BE2C (cell line): ENCODE results near the gene SPTBN1.

Source experiments
- DNase-seq: peaks from one replicate; pipeline ENCODE4 v3.0.0-alpha.2; 2020
- H3K27me3 ChIP-seq: fragments of 250-450 bp; sonication (Bioruptor Pico); 2 replicates; pipeline ENCODE4 v1.5.1; 2020; ENCODE audit warnings: mild to moderate bottlenecking
- H3K36me3 ChIP-seq: fragments of 250-450 bp; sonication (Bioruptor Pico); 2 replicates; pipeline ENCODE4 v1.5.1; 2020; ENCODE audit warnings: mild to moderate bottlenecking
- H3K4me1 ChIP-seq: fragments of 250-450 bp; sonication (Bioruptor Pico); 2 replicates; pipeline ENCODE4 v1.5.1; 2020
- H3K4me3 ChIP-seq: 2 replicates; pipeline ENCODE4 v1.5.1; 2011; ENCODE audit warnings: low read depth, low read length
- H3K9me3 ChIP-seq: fragments of 250-450 bp; sonication (Bioruptor Pico); 2 replicates; pipeline ENCODE4 v1.5.1; 2020
- TF ChIP-seq, protein P1 (sequence below): IDR thresholded peaks from 2 replicates; pipeline ENCODE4 v1.5.1; 2012; ENCODE audit warnings: mild to moderate bottlenecking, low read depth, low read length

Gene SPTBN1

GRCh38 chr2:54666131-54666633 is 210.1 kb downstream of the SPTBN1 start:
- Histone ChIP-seq H3K36me3 (peaks cover 30% of the 10 kb centered on the region), H3K27me3 (no peaks in the 10 kb centered on the region), H3K4me3 (no peak overlapping the region), H3K4me1 (peaks cover 4% of the 10 kb centered on the region; the same call in 1 of the 2 replicates), H3K9me3 (no peaks in the 10 kb centered on the region)
- DNase-seq = no peak
- TF ChIP-seq, protein P1, sequence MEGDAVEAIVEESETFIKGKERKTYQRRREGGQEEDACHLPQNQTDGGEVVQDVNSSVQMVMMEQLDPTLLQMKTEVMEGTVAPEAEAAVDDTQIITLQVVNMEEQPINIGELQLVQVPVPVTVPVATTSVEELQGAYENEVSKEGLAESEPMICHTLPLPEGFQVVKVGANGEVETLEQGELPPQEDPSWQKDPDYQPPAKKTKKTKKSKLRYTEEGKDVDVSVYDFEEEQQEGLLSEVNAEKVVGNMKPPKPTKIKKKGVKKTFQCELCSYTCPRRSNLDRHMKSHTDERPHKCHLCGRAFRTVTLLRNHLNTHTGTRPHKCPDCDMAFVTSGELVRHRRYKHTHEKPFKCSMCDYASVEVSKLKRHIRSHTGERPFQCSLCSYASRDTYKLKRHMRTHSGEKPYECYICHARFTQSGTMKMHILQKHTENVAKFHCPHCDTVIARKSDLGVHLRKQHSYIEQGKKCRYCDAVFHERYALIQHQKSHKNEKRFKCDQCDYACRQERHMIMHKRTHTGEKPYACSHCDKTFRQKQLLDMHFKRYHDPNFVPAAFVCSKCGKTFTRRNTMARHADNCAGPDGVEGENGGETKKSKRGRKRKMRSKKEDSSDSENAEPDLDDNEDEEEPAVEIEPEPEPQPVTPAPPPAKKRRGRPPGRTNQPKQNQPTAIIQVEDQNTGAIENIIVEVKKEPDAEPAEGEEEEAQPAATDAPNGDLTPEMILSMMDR = no peak

DNA sequence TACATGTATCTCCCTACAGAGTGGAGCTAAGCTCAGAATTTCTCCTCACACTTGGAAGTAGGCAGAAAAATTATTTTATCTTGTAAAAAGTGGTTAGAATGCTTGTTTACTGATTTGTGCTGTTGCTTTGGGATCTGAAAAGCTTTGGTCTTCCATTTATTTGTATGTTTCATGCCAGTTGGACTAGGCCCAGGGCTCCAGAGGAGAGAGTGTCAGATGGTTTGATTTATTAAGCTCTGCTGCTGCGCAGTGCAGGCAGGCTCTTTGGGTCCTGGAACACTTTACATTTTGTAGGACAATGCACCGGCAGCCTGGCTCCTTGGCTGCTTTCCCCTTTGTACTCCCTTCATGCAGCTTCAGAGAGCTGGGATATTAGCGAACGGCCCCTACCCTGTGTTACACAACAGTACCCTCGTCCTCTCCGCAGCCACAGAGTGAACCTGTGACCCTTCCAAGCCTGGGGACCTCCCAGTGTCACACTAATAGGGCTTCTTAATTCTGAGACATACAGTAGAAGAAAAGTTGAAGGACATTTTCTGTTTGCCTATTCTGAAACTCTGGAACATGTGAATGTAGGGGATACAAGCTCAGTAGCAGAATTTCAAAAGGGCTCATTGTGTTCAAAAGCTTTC is 210.6 kb downstream of the SPTBN1 start:
- Histone ChIP-seq H3K36me3 (peaks cover 30% of the 10 kb centered on the region), H3K4me3 (no peak overlapping the region), H3K9me3 (no peaks in the 10 kb centered on the region), H3K4me1 (peaks cover 4% of the 10 kb centered on the region; the same call in 1 of the 2 replicates), H3K27me3 (no peaks in the 10 kb centered on the region)
- DNase-seq = no peak
- TF ChIP-seq, protein P1 = no peak

DNA sequence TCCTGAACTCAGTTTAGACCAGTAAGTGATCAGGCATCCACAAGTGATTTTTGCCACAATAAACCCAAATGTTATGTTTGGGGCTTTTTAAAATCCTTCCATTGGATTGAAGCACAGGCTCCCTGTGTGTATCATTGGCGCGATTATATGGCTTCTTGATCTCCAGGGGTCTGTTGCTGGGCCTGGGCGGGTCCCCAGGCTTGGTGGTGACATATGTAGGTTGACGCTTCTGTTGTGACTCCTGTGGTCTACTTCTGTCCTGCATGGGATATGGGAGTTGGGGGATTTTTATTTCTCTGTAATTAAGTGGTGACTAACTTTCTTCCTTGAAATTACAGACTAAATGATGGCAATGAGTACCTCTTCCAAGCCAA is 211.1 kb downstream of the SPTBN1 start:
- Histone ChIP-seq H3K27me3 (no peaks in the 10 kb centered on the region), H3K4me3 (no peak overlapping the region), H3K4me1 (peaks cover 4% of the 10 kb centered on the region; the same call in 1 of the 2 replicates), H3K9me3 (no peaks in the 10 kb centered on the region), H3K36me3 (peaks cover 30% of the 10 kb centered on the region)
- TF ChIP-seq, protein P1 = no peak
- no peak for DNase-seq

- no peak for DNase-seq
- H3K27me3 ChIP-seq = no peaks in the 10 kb centered on the region
- no peaks in the 10 kb centered on the region for H3K9me3 ChIP-seq
- H3K4me3 ChIP-seq = no peak overlapping the region
- TF ChIP-seq, protein P1 = no peak
- peaks cover 4% of the 10 kb centered on the region; the same call in 1 of the 2 replicates for H3K4me1 ChIP-seq
- peaks cover 29% of the 10 kb centered on the region for H3K36me3 ChIP-seq
Observed at GRCh38 chr2:54667726-54668650, 211.9 kb downstream of the SPTBN1 start.

DNA sequence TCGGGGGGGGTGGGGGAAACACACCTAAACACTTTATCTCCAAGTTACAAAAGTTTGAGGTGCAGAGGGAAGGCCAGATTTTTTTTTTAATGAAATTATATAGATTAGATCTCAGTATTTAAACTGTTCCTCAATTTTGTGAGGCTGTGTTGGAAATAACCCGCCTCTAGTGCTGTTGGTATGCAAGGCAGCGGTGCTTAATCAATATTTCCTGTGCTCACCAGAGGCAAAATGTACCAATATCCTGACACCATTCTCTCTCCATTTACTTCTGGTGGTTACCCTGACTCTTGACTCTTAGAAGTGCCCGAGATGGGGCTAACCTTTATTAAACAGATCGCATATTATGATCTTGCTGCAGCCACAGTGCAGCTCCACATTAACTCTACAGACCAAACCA is 212.6 kb downstream of the SPTBN1 start:
- Histone ChIP-seq H3K27me3 (no peaks in the 10 kb centered on the region), H3K4me1 (peaks cover 4% of the 10 kb centered on the region; the same call in 1 of the 2 replicates), H3K9me3 (no peaks in the 10 kb centered on the region), H3K36me3 (peaks cover 27% of the 10 kb centered on the region), H3K4me3 (no peak overlapping the region)
- DNase-seq = no peak
- TF ChIP-seq, protein P1 = no peak
